Epidermal melanocyte (primary cell): Measurements from ENCODE around the gene JPT1.
"Not testable (repeated sequence)": the region's sequence is repeated elsewhere in the genome, so short reads cannot be mapped to it uniquely, and the experiment has no call there.

ENCODE experiments used
- DNase-seq: peaks from one replicate; pipeline ENCODE4 v3.0.0; 2011; ENCODE audit warnings: low spot score; ENCODE audit not compliant: insufficient read length

The JPT1 gene, protein sequence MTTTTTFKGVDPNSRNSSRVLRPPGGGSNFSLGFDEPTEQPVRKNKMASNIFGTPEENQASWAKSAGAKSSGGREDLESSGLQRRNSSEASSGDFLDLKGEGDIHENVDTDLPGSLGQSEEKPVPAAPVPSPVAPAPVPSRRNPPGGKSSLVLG

DNA sequence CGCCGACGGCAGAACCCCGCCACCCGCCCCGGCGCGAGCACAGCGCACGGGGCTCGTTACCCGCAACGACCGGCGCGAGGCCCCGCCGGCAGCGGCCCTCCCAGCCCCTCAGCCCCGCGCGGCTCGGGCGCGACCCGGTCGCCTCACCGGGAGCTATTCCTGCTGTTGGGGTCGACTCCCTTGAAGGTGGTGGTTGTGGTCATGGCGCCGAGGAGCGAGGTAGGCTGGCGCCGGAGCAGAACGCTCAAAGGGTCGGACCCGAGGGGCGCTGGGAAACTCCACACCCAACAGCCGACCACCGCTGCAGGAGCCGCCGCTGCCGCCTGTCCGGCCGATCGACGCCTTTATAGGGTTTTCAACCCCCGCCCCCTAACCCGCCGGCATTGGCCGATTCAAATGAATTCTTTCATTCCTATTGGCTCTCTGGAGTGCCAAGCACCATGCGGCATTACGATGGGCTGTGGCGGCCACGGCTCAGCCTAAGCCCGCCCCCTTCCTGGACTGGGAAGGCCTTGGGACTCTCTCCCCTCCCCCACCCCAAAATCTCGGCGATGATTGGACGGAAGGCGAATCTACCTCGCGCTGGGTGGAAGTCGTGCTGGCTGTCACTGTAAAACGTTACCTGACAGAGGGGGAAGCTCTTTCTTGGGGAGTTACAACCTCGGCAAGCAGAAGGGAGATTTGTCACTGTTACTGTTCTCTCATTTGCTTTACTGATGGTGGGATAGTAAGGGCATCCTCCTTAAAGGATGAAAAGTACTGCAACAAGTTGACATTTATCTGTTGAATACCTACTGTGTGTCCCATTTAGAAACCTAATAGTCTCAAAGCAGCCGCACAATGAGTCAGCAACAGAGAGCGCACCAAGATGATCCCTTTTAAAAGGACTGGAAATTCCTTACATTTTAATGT lies at the start of gene JPT1:
JPT1 (minus strand) TSS at position 318 of the 912 bp plus-strand sequence; CDS start at position 203, 115 bp downstream.
- peak; percentile 94 for DNase-seq

- no peak for DNase-seq
Measured at GRCh38 chr17:75199886-75200618, 45.7 kb upstream of the JPT1 start.

- DNase-seq, result no peak
Measured at GRCh38 chr17:75194879-75195278, 40.6 kb upstream of the JPT1 start.

GRCh38 chr17:75191584-75191983 lies 37.3 kb upstream of the JPT1 start:
- no peak for DNase-seq

- no peak for DNase-seq
Measured at GRCh38 chr17:75188614-75189013, 34.3 kb upstream of the JPT1 start.

- no peak for DNase-seq
Measured at GRCh38 chr17:75183999-75184884, 29.9 kb upstream of the JPT1 start.

DNA sequence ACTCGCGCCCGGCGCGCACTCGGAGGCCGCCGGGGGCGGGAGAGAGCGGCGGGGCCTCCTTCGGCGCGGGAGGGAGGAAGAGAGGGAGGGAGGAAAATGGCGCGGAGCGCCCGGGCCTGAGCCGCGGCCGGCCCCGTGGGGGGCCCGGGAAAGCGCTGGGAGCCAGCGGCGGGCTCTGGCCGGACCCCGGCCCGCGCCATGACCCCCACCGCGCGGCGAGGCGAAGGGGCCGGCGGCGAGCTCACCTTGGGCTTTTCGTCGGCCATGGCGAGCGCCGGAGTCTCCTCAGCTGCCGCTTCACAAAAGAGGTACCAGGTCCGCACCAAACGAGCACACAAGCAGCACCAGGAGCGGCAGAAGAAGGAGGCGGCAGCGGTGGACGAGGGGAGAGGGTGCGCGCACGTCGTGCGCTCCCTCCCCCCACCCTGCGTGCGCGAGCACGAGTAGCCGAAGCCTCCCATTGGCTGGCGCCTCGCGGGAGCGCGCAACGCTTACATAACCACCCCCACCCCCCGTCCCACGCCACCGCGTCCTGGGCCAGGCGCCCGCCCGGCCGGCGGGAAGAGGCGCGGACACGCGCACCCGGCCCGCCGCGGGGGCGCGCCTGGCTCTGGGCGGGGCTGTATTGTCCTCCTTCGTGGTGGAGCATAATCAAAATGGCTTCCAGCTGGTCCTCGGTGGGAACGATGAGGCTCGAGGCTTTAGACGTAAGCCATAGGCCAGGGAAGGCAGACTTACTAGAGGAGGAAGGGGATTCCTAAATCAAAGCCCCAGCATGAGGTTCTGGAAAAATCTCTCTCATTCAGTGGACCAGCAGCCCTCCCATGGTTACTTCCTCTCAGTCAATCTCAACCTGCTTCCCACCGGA lies 28.5 kb upstream of the JPT1 start, which contains the start of gene SUMO2:
SUMO2 (minus strand) TSS at position 391 of the 868 bp plus-strand sequence; CDS start at position 266, 125 bp downstream.
- peak; percentile 95 for DNase-seq

DNA sequence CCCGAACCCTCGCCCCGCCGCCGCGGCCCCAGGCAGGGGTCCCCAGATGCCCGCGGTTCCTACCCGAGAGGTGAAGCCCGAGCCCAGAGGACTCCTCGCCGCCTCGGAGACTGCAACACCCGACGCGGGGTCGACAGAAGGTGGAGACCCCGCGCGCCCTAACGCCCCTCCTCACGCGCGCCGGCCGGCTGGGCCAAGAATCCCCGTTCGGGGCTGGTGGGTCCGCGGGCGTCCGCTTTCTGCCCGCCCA lies 27.9 kb upstream of the JPT1 start:
- DNase-seq, result no peak

DNA sequence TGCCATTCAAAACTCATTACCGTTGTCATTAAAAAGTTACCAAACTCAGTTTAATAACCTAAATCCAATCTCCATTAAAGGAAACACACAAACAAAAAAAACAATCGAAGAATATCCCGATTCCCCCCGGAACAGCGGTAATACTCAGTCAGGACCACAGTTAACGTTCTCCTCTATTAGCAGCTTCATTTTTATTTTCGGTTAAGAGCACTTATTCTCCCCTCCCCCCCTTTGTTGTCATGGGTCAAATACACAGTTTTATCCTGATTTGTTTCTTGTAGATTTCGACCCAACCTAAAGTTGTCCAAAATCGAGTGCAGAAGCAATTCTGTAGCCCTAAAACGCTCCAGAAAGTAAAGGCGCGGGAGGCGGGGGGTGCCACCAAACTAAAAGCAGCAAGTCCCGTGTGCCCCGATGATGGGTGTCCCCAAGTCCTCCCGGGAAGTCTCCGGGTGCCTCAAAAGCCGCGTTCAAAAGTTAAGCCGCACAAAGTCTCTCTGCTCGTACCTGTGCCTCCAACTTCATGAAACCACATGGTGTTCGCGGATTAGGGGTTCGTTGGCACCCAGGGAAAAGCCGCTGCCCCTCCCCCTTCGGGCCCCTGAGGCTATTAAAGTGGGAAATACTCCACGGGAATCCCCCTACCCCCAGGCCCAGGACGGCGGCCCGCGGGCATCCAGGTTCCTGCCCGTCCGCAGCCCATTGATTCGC lies 27.5 kb upstream of the JPT1 start:
- no peak for DNase-seq

- DNase-seq, result no peak
Measured at GRCh38 chr17:75181110-75181509, 26.8 kb upstream of the JPT1 start.

GRCh38 chr17:75178453-75178852 lies 24.1 kb upstream of the JPT1 start:
- no peak for DNase-seq

- DNase-seq, result no peak
Measured at GRCh38 chr17:75176625-75177024, 22.3 kb upstream of the JPT1 start.

DNA sequence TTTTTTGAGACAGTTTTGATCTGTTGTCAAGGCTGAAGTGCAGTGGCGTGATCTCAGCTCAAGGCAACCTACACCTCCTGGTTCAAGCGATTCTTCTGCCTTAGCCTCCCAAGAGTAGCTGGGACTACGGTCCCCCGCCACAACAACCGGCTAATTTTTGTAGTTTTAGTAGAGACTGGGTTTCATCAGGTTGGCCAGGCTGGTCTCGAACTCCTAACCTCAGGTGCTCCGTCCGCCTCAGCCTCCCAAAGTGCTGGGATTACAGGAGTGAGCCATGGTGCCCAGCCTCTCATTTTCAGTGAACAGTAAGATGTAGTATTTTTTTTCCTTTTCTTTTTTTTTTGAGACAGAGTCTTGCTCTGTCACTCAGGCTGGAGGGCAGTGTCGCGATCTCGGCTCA lies 20.7 kb upstream of the JPT1 start:
- DNase-seq, result no peak

DNA sequence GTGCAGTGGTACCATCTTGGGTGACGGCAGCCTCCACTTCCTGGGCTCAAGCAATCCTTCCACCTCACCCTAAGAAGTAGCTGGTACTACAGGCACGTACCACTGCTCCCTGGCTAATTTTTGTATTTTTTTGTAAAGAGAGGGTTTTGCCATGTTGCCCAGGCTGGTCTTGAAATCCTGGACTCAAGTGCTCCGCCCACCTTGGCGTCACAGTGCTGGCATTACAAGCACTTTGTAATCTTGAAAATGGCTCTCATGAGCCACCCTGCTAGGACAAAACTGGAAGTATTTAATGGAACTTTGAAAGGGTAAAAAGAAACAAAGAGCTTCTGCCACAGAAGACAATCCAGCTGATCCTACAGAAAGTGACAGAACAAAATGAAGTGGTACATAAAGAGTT lies 19.2 kb upstream of the JPT1 start:
- DNase-seq, result no peak

DNA sequence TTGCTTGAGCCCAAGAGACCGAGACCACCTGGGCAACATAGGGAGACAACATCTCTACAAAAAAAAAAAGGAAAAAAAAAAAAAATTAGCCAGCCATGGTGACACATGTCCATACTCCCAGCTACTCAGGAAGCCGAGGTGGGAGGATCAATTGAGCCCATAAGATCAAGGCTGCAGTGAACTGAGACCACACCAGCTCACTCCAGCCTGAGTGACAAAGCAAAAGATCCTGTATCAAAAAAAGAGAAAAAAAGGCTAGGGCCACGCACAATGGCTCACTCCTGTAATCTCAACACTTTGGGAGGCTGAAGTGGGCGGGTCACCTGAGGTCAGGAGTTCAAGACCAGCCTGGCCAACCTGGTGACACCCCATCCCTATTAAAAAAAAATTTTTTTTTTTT lies 14.7 kb upstream of the JPT1 start:
- DNase-seq, result no peak

GRCh38 chr17:75164606-75165005 lies 10.3 kb upstream of the JPT1 start:
- not testable (repeated sequence) for DNase-seq

DNA sequence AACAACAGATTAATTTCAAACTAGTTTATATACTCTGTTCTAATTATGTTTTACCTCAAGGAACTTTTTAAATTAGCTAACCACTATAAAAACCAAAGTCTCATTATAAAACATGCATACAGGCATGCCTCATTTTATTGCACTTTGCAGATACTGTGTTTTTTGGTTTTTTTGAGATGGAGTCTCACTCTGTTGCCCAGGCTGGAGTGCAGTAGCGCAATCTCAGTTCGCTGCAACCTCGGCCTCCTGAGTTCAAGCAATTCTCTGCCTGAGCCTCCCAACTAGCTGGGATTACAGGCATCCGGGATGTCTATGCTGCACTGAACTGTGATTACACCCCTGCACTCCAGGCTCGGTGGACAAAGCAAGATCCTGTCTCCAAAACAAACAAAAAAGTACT lies 8.8 kb upstream of the JPT1 start:
- DNase-seq, result no peak

DNA sequence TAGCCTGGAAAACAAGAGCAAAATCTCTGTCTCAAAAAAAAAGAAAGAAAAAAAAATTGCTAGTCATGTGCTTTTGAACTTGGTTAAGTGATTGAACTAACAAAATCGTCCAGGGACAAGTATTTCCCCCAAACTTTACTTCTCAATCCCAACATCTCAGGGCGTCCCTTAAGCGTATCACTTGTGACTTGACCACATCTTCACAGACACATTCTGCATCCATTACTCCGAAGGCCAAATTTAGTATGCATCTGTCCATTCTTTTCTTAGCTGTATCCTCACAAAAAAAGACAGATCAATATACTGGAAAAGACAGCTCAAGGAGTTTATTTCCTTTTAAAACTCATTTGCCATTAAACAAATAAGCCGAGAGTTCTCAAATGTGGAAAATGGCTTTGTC lies 5.9 kb upstream of the JPT1 start:
- no peak for DNase-seq

- no peak for DNase-seq
Measured at GRCh38 chr17:75159196-75160031, 5.1 kb upstream of the JPT1 start.
